ENCODE results near the gene SHISA7. TPM values are rescaled to one million over a fixed set of nuclear protein-coding genes. Genes with fewer than 3 reads are reported as not detected.
A peak's percentile ranks its signal among the peaks of the same experiment; 100 is the strongest.

SHISA7 gene
- total RNA-seq, 2 experiments from 2014 or later, result not detected

- ATAC-seq (no peak), DNase-seq (no peak)
- ChIA-PET POLR2A (no interaction called here), CTCF (interaction anchor here (1.7 kb wide), 1 partner anchor 12 kb away, joined by 8 read pairs; no protein-coding TSS in a partner anchor)
- Mint-ChIP-seq H3K27me3 (ENCODE audit: low read depth) (no peaks in the 10 kb centered on the region), H3K4me3 (no peak overlapping the region), H3K36me3 (ENCODE audit: low read depth) (peaks cover 2% of the 10 kb centered on the region), H3K9me3 (ENCODE audit: insufficient read depth) (no peaks in the 10 kb centered on the region), H3K27ac (no peak overlapping the region), H3K4me1 (ENCODE audit: low read depth) (peaks cover 45% of the 10 kb centered on the region)
These were observed 35.9 kb upstream of the SHISA7 start for GRCh38 chr19:55479045-55479444.

- H3K36me3 Mint-ChIP-seq (ENCODE audit: low read depth), result peaks cover 2% of the 10 kb centered on the region
- no peaks in the 10 kb centered on the region for H3K9me3 Mint-ChIP-seq (ENCODE audit: insufficient read depth)
- no peak overlapping the region for H3K27ac Mint-ChIP-seq
- H3K27me3 Mint-ChIP-seq (ENCODE audit: low read depth), result no peaks in the 10 kb centered on the region
- DNase-seq (no peak), ATAC-seq (no peak)
- ChIA-PET CTCF (interaction anchor here (1.7 to 6.1 kb wide), 2 partner anchors 11 to 26 kb away, joined by 8 to 48 read pairs; no protein-coding TSS in a partner anchor), POLR2A (no interaction called here)
- H3K4me3 Mint-ChIP-seq, result peak overlapping the region; percentile 91
- H3K4me1 Mint-ChIP-seq (ENCODE audit: low read depth), result peaks cover 45% of the 10 kb centered on the region
These were observed 35.3 kb upstream of the SHISA7 start for GRCh38 chr19:55478364-55478763.

DNA sequence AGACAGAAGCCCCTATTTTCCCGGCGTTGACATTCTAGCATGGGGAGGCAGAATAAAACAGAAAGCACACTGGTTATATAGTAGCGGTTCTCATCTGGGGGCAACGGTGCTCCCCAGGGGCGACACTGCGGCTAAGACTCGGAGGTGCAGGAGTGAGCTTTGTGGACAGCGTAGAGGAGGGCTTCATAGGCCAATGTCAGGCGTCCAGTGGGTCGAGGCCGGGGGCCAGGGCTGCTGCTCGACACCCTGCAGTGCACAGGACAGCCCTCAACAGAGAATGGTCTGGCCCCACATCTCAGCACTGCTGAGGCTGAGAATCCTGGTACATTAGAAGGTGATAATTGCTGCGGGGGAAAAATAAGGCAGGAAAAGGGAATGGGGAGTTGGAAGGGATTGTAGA lies 34.8 kb upstream of the SHISA7 start:
- ATAC-seq (no peak), DNase-seq (no peak)
- Mint-ChIP-seq H3K27me3 (ENCODE audit: low read depth) (no peaks in the 10 kb centered on the region), H3K27ac (peak overlapping the region; percentile 21), H3K4me1 (ENCODE audit: low read depth) (peaks cover 45% of the 10 kb centered on the region), H3K4me3 (peak overlapping the region; percentile 91), H3K36me3 (ENCODE audit: low read depth) (peaks cover 2% of the 10 kb centered on the region), H3K9me3 (ENCODE audit: insufficient read depth) (no peaks in the 10 kb centered on the region)
- CTCF ChIA-PET, result interaction anchor here (6.1 kb wide), 1 partner anchor 26 kb away, joined by 48 read pairs; no protein-coding TSS in a partner anchor
- POLR2A ChIA-PET, result no interaction called here

DNA sequence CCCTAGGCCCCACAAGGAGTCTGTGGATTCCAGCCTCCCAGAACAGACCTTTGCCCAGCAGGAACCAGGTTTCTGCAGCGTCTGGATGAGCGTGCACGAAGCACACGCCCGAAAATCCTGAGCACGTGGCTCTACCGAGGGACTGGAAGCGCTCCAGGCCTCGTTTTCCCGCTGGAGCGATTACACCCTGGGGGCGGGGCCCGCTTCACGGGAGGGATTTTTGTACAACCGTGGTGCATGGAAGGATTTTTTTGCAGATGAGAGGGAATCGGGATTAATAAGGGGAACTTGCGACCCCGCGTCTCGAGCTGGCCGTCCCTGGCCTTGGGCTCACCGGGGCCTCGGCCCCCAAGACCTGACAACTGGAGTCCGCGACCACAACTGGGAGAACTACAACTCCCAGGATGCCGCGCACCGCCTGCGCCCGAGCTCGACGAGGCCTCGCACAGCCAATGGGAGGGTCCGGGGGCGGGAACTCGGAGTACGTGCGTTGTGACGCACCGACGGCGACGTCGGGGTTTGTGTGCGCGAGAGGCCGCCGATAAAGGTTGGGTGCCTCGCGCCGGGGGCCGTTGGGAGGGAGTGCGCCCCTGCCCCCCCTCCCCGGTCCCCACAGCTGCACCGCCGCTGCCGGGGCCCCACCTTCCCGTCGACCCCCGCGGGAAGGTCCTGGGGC lies 33.1 kb upstream of the SHISA7 start, which contains the start of gene ZNF628:
Gene ZNF628 (plus strand): TSS at position 518 of the 676 bp plus-strand sequence. CDS start 3,294 bp downstream, outside the sequence.
- H3K9me3 Mint-ChIP-seq (ENCODE audit: insufficient read depth), result no peaks in the 10 kb centered on the region
- ChIA-PET CTCF (interaction anchor here (0.8 to 6.1 kb wide), 10 partner anchors 9 to 315 kb away, joined by 3 to 48 read pairs (median 4); partner anchors contain the start of genes HSPBP1, NAT14, ZNF784 and ZNF865), POLR2A (interaction anchor here (0.7 to 2.6 kb wide), 9 partner anchors 8 to 272 kb away, joined by 3 to 12 read pairs (median 3); partner anchors contain the start of genes FIZ1, ISOC2, NAT14 and PPP6R1)
- H3K4me3 Mint-ChIP-seq, result peak within 1 kb of the TSS; percentile 91
- H3K4me1 Mint-ChIP-seq (ENCODE audit: low read depth), result peaks cover 45% of the 10 kb centered on the region
- peaks cover 2% of the 10 kb centered on the region for H3K36me3 Mint-ChIP-seq (ENCODE audit: low read depth)
- peak within 1 kb of the TSS; percentile 94 for H3K27ac Mint-ChIP-seq
- DNase-seq (peak; percentile 99), ATAC-seq (peak; percentile 92)
- no peaks in the 10 kb centered on the region for H3K27me3 Mint-ChIP-seq (ENCODE audit: low read depth)

DNA sequence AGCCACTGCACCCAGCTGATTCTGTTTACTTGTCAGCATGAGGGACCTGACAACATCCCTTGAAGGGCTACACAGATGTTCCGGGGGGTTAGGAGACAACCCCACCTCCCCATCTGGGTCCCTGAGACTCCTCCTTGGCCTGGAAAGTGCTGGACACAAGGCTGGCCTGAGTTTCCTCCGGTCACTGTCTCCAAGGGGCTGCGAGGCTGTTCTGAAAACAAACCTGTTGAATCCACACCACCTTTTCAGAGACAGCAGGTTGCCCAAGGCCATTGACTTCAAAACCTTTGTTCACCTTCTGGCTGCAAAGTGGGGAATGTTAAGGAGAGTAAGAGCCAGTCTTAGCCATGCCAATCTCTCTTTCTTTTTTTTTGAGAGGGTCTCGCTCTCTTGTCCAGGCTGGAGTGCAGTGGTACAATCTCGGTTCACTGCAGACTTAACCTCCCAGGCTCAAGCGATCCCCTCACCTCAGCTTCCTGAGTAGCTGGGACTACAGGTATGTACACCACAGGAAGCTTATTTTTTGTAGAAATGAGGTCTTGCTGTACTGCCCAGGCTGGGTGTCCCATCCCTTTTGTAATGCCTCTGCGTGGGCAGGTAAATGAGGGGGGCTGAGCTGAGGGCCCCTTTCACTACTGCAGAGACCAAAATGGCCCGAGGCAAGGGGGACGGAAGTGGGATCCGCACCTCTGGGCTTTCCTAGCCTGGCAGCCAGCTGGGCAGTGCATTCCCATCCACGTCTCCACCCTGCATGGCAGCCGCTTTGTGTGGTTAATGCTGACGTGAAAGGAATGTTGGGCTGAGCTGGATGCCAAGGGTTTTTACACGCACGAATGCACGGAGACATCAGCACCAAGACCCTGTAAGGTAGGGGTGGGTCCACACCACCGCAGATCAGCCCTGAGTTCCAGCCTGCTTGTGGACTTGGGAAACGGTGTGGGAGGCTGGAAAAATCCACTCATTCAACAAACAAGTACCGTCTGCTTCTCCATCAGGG lies 31.5 kb upstream of the SHISA7 start:
- ChIA-PET POLR2A (interaction anchor here (2.6 kb wide), 1 partner anchor 11 kb away, joined by 12 read pairs; the partner anchor contains the start of gene NAT14), CTCF (interaction anchor here (1.0 to 6.1 kb wide), 3 partner anchors 21 to 334 kb away, joined by 3 to 48 read pairs (median 3); no protein-coding TSS in a partner anchor)
- H3K9me3 Mint-ChIP-seq (ENCODE audit: insufficient read depth), result no peaks in the 10 kb centered on the region
- H3K4me1 Mint-ChIP-seq (ENCODE audit: low read depth), result peaks cover 40% of the 10 kb centered on the region
- no peak overlapping the region for H3K27ac Mint-ChIP-seq
- peaks cover 2% of the 10 kb centered on the region for H3K36me3 Mint-ChIP-seq (ENCODE audit: low read depth)
- DNase-seq, result no peak
- H3K4me3 Mint-ChIP-seq, result peak overlapping the region; percentile 22
- no peak for ATAC-seq
- H3K27me3 Mint-ChIP-seq (ENCODE audit: low read depth), result no peaks in the 10 kb centered on the region

GRCh38 chr19:55473225-55474012 lies 30.3 kb upstream of the SHISA7 start:
- POLR2A ChIA-PET, result no interaction called here

GRCh38 chr19:55472463-55472862 lies 29.4 kb upstream of the SHISA7 start:
- no peak for DNase-seq
- Mint-ChIP-seq H3K27me3 (ENCODE audit: low read depth) (no peaks in the 10 kb centered on the region), H3K27ac (no peak overlapping the region), H3K4me3 (no peak overlapping the region), H3K9me3 (ENCODE audit: insufficient read depth) (no peaks in the 10 kb centered on the region), H3K4me1 (ENCODE audit: low read depth) (peaks cover 22% of the 10 kb centered on the region), H3K36me3 (ENCODE audit: low read depth) (no peaks in the 10 kb centered on the region)
- CTCF ChIA-PET, result interaction anchor here (6.1 kb wide), 1 partner anchor 32 kb away, joined by 48 read pairs; no protein-coding TSS in a partner anchor
- no peak for ATAC-seq
- POLR2A ChIA-PET, result no interaction called here

More at GRCh38 chr19:55473225-55474012, 30.3 kb upstream of the SHISA7 start:
- no peak overlapping the region for H3K4me3 Mint-ChIP-seq
- no peak overlapping the region for H3K27ac Mint-ChIP-seq
- CTCF ChIA-PET, result interaction anchor here (1.0 to 6.1 kb wide), 3 partner anchors 20 to 333 kb away, joined by 3 to 48 read pairs (median 3); no protein-coding TSS in a partner anchor
- H3K27me3 Mint-ChIP-seq (ENCODE audit: low read depth), result no peaks in the 10 kb centered on the region
- DNase-seq, result no peak
- H3K9me3 Mint-ChIP-seq (ENCODE audit: insufficient read depth), result no peaks in the 10 kb centered on the region
- no peaks in the 10 kb centered on the region for H3K36me3 Mint-ChIP-seq (ENCODE audit: low read depth)
- H3K4me1 Mint-ChIP-seq (ENCODE audit: low read depth), result peaks cover 28% of the 10 kb centered on the region
- no peak for ATAC-seq

- Mint-ChIP-seq H3K9me3 (ENCODE audit: insufficient read depth) (no peaks in the 10 kb centered on the region), H3K4me1 (ENCODE audit: low read depth) (peaks cover 19% of the 10 kb centered on the region), H3K36me3 (ENCODE audit: low read depth) (no peaks in the 10 kb centered on the region), H3K27me3 (ENCODE audit: low read depth) (no peaks in the 10 kb centered on the region), H3K27ac (no peak overlapping the region), H3K4me3 (no peak overlapping the region)
- no peak for DNase-seq
- POLR2A ChIA-PET, result interaction anchor here (0.7 kb wide), 1 partner anchor 16 kb away, joined by 4 read pairs; no protein-coding TSS in a partner anchor
- ATAC-seq, result no peak
- CTCF ChIA-PET, result interaction anchor here (0.8 to 1.4 kb wide), 4 partner anchors 10 to 34 kb away, joined by 3 to 10 read pairs (median 3); partner anchors contain the start of gene ISOC2
These were observed 28.2 kb upstream of the SHISA7 start for GRCh38 chr19:55471266-55471665.

- CTCF ChIA-PET, result interaction anchor here (1.2 to 4.0 kb wide), 14 partner anchors 8 to 380 kb away, joined by 3 to 75 read pairs (median 8); partner anchors contain the start of genes KMT5C, NAT14, ZNF628 and ZNF865
- no peak overlapping the region for H3K4me3 Mint-ChIP-seq
- no peak overlapping the region for H3K27ac Mint-ChIP-seq
- ATAC-seq (no peak), DNase-seq (no peak)
- no peaks in the 10 kb centered on the region for H3K27me3 Mint-ChIP-seq (ENCODE audit: low read depth)
- no peaks in the 10 kb centered on the region for H3K9me3 Mint-ChIP-seq (ENCODE audit: insufficient read depth)
- POLR2A ChIA-PET, result interaction anchor here (1.2 kb wide), 1 partner anchor 8 kb away, joined by 3 read pairs; the partner anchor contains the start of gene ZNF628
- peaks cover 3% of the 10 kb centered on the region for H3K4me1 Mint-ChIP-seq (ENCODE audit: low read depth)
- no peaks in the 10 kb centered on the region for H3K36me3 Mint-ChIP-seq (ENCODE audit: low read depth)
These were observed 24.9 kb upstream of the SHISA7 start for GRCh38 chr19:55468054-55468393.

DNA sequence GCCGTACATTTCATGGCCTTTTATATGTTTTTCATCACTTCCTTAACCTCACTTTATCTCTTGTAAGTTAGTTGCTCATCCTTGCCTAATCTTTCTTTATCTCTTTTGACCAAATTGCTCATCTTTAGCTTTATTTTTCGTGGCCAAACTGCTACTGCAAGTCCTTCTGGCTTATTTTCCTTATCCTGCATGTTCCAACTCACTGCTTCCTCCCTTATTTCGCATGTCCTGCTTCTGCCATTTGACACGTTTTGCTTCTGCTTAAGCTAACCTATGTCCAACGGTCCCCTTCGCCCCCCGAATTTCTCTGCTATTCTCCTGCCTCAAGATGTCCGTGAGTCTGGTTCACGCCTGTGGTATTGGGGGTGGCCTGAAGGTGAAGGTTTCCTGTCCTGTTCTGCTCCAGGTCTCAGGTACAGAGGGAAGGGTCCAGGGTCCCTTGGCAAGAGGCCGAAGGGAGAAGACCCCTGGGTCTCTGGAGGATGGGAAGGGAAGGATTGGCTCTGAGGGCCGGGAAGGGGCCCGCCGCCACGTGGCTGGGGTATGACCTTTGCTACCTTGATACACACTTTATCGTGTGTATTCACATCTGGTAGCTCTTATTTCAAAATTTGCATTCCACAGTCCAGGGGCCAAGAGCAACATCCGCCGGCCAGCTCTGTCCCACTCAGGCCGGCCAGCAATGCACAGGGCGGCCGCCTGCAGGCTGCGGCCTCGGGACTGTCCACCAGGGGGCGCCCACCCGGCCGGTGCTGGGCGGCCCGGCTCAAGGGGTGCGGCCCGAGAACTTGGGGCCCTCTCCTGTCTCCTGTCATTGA lies 24.3 kb upstream of the SHISA7 start:
- Mint-ChIP-seq H3K36me3 (ENCODE audit: low read depth) (no peaks in the 10 kb centered on the region), H3K4me3 (no peak overlapping the region), H3K4me1 (ENCODE audit: low read depth) (peaks cover 3% of the 10 kb centered on the region), H3K9me3 (ENCODE audit: insufficient read depth) (no peaks in the 10 kb centered on the region), H3K27ac (no peak overlapping the region), H3K27me3 (ENCODE audit: low read depth) (no peaks in the 10 kb centered on the region)
- peak; percentile 71 for DNase-seq
- peak; percentile 89 for ATAC-seq
- ChIA-PET POLR2A (interaction anchor here (0.6 to 1.2 kb wide), 2 partner anchors 9 kb away, joined by 3 to 4 read pairs; partner anchors contain the start of gene ZNF628), CTCF (interaction anchor here (0.7 to 4.0 kb wide), 20 partner anchors 9 to 380 kb away, joined by 3 to 75 read pairs (median 6); partner anchors contain the start of genes KMT5C, NAT14, ZNF628 and ZNF865)

All from activated CD8-positive, alpha-beta T cell treated with anti-CD3 and anti-CD28 coated beads, Interleukin-2, amount 10 ng/mL, durations not matched to agents 7 days and 5 days (primary cell).